HG03558 (cell line): Measurements from ENCODE around the gene TSPAN3.

Source experiments
- ATAC-seq: cut with Tn5 transposase; IDR thresholded peaks from one replicate; pipeline ENCODE4 v1.9.1; 2021; ENCODE audit warnings: moderate number of reproducible peaks; ENCODE audit not compliant: unreplicated experiment; ENCODE audit errors: extremely low read depth

Gene TSPAN3

GRCh38 chr15:77070495-77071304 lies at the start of gene TSPAN3:
TSPAN3 (minus strand) TSS chr15:77071109; CDS start chr15:77070954, 155 bp downstream.
- peak; percentile 90 for ATAC-seq

DNA sequence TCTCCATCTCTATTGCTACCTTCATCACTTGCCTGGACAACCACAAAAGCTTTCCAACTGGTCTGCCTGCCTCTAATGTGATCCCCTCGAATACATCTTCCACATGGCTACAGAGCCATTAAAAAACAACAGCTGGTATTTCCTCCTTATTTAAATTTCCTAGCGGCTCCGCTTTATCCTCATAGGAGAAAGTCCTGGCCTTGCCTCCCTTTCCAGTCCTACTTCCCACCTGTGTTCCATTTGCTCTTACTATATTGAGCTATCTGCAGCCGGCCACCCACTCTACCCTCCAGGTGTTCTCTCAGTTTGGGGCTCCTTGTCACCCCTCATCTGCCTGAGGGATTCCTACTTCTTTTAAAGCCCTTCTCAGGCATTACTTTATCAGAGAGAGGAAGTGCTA lies 49.7 kb upstream of the TSPAN3 start:
- ATAC-seq = no peak

GRCh38 chr15:77119446-77119845 lies 48.5 kb upstream of the TSPAN3 start:
- no peak for ATAC-seq

- ATAC-seq = no peak
These were observed 48.0 kb upstream of the TSPAN3 start for GRCh38 chr15:77118882-77119321.

DNA sequence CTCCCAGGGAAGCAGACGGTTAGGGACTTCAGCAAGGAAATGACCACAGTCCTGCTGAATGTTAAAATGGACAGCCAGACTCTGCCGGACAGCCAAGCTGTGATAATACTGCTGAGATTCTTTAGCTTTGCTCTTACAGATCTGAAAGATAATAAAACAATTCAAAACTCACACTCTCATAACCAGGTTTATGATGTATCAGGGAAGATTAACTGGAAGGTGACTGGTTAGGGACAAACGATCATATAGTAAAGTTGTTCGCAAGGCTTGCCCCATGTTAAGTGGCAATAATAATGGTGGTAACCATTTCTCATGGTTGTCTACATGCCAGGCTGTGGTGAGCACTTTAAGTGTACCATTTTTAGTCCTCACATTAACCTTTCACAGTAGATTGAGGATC lies 44.3 kb upstream of the TSPAN3 start:
- ATAC-seq = no peak

DNA sequence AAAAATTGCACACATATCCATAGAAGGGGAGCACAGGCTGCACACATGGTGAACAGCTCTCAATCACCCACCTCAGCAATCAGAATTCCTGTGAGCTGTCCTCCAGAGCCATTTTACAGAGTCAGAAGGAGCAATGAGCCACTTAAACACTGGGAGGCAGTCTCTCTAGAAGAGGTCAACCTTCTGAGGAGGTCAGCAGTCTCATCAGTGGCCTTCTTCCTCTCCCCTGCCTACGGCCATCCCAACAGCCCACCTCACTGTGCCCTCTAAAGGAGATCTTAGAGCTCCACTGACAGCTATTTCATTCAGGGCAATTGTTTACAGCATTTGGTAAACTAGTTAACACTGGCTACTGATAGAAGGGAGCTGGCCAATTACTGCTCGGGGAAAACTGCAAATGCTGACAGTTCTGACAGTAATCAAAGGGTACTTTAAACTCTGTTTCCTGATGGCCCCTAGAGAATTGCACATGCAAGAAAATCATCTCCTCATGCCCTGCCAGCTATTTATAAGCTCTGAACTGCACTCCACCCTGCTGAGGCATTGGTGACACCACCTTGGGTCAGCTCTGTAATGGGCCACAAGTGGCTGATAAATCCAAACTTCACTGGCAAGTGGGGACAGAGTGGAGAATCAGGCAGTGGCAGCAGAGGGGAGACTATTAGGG lies 42.1 kb upstream of the TSPAN3 start:
- ATAC-seq = no peak

DNA sequence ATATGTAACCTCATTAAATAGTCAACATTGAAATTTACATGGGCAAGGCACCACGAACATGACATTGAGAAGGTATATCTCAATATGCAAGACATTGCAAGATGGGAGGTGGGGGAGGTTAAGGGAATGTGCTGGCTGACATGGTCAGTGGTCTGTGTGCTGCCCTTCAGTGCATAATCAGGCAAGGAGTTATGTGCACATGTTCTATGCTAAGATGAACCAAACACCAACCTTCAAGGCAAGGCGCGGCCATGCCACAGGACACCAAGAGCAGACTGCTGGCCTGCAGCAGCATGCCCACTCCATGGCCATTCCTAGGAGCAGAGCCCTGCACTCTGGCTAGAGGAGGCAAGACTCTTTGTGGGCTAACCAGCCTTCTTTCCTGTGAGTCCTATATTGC lies 40.9 kb upstream of the TSPAN3 start:
- no peak for ATAC-seq

GRCh38 chr15:77107531-77108355 lies 36.8 kb upstream of the TSPAN3 start:
- no peak for ATAC-seq

DNA sequence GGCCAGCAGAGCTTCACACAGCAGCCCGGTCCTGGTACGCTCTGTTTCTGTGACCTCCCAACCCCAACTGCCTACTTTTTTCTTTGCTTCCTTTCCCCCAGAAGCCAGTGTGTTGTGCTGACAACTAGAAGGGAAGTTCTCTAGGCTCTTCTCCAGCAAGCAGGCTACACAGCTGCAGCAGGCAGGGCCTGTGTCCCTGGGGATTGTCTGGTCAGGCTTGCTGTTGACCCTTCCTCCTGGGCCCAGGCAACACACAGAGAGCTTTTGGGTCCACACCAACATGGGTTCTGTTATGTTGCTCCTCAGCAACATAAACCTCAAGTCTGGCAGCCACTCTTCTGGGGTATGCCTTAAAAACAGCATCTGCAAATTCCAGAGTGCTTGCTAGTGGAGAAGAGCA lies 36.2 kb upstream of the TSPAN3 start:
- ATAC-seq = no peak

DNA sequence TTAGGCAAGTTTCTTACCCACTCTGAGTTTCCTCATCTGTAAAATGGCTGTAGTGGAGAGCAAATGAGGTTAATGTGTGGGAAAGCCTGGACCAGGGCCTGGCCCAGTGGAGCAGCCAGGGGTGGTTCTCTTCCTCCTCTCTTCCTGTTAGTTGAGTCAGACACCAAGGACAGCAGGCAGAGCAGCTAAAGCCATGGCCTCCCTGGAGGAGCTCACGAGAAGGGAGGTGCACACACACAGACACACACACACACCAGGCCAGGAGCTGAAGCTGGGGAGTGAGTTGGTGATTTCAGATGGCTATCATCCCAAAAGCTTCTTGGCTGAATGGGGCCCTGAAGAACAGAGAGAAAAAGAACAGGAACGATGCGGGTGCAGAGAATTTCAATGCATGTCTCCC lies 33.2 kb upstream of the TSPAN3 start:
- no peak for ATAC-seq

DNA sequence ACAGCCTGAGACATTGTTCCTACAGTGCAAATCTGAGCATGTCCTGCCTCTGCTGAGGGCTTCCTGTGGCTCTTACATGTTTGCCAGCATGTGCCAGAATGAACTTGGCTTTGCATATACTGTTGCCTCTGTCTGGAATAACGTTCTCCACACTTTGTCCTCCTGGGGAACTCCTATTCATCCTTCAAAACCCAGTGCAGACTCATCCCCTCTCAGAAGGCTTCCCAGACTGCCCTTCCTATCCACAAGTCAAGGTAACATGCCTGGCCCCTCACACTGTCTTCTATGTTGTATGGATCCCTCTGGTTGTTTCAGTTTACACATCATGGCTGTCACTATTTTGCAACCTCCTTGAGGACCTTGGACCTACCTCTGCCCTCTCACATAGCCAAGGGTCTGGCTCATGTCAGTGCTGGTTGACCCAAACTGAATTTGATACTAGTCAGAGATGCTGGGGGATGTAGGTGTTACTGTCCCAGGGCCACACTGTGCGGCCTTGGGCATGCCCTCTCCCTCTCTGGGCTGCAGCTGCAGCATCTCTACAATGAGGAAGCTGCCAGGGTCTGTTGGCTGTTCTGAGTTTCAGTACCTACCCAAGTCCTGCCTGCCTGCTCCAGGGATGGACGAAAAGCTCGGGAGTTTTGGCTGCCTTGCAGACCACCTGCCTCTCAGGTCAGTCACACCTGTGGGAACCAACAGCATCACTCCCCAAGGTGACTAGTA lies 29.0 kb upstream of the TSPAN3 start:
- no peak for ATAC-seq

DNA sequence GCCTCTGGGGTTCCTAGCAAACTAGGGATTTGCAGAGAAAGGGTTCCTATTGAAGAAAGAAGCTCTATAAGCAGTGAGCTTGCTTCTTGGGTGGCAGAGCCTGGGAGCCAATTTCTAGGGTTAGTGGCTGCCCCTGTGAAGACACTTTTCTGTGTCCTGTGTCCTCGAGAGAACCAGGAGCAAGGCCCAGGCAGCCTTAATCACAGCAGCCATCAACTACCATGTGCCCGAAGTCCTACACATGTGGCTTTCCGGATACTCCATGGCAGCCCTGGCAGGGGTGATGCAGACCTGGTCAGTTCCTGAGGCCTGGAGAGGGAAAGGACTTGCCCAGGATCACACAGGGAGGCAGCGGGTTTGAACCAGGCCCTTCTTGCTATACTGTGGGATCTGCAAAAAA lies 27.7 kb upstream of the TSPAN3 start:
- ATAC-seq = no peak

GRCh38 chr15:77097921-77098320 lies 27.0 kb upstream of the TSPAN3 start:
- no peak for ATAC-seq

DNA sequence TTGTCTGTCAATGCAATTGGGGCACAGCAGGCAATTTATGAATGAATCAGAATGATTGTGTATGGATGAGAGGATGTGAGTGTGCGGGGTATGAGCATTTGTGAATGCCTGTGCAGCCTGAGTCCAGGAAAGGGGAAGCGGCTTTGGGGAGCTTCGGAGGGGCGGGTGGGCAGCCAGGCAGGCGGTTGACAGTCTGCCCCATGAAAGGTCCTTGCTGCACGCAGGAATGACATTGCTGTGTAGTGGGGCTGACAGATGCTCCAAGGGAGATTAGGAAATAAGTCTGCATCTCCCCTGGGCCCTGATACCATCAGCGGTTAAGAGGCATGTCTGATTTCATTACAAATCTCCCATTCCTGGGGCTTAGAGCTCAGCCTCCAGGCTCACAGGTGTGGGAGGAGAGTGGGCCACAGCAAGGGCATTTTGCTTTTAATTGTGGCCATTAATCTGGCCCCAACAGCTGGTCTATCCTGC lies 26.4 kb upstream of the TSPAN3 start:
- no peak for ATAC-seq

DNA sequence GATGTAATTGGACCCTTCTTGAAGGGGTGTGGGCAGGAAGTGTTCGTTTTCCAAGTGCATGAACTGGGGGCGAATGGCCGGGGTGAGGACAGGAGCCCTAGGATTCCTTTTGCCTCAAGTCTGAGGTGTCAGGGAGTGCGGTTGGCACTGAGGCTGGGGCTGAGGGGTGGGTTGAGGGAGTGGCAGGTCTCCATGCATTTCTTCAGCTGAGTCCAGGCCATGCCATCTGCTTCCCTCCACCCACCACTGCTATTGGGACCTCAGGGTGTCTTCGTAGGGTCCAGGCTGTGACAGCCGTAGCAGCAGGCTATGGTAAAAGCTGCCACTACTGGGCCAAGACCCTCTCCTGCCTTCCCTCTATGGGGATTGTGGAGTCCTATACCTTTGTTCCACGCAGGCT lies 25.6 kb upstream of the TSPAN3 start:
- no peak for ATAC-seq

GRCh38 chr15:77096138-77096537 lies 25.2 kb upstream of the TSPAN3 start:
- no peak for ATAC-seq

- no peak for ATAC-seq
These were observed 23.6 kb upstream of the TSPAN3 start for GRCh38 chr15:77094397-77095030.

DNA sequence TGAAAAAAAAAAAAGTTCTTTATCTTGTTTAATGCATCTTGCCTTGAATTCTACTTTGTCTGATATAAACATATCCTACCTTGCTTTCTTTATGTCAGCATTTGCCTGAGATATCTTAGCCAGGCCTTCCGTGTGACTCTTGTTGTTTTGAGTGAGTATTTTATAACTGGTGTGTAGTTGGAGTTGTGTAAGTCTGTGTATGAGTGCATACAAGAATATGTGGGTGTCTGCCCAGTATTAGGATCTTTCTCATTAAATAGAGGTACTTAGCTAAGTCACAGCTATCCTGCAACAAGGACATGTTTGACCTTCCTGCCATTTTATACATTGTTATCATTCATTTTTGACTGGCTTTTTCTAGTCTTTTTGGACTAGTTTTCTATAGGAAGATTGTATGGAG lies 22.5 kb upstream of the TSPAN3 start:
- ATAC-seq = no peak

GRCh38 chr15:77091097-77091496 lies 20.2 kb upstream of the TSPAN3 start:
- no peak for ATAC-seq

DNA sequence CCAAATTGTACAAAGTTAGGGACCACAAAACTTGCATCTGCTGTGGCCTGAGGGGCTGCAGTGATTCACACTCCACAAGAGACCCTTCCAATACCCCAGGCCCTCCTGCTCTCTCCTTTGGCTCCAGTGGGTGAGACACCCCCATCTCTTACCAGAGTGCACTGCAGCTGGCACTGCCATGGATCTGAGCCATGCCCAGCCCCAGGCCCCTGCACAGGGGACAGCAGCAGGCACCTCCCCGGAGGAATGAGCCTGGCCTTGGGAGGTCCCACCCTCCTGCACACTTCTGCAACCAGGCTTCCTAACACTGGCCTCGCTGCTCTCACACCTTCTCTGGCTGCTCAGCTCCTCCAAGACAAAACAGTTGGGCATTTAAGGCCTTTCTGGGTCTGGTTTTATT lies 16.3 kb upstream of the TSPAN3 start:
- ATAC-seq = no peak
